BJ (cell line): ENCODE measurements around the gene TUT7. TPM values are rescaled to one million over a fixed set of nuclear protein-coding genes. Genes with fewer than 3 reads are reported as not detected.

Source experiments
- CTCF ChIA-PET: fragments of 350-600 bp; formaldehyde crosslinking; extraction: SDS; loops from one replicate; lab custom pipeline; 2021; ENCODE audit warnings: antibody characterized with exemption, inconsistent platforms; lab: Yijun Ruan, JAX
- POLR2A ChIA-PET: fragments of 300-600 bp; sonication (Branson Sonifier 250); formaldehyde crosslinking; extraction: SDS; loops from one replicate; lab custom pipeline; 2021; ENCODE audit warnings: antibody characterized with exemption; lab: Charles Lee
- DNase-seq: peaks from one replicate; pipeline ENCODE4 v3.0.0-alpha.2; 2011; ENCODE audit warnings: low read depth
- H3K27me3 ChIP-seq: 2 replicates; pipeline ENCODE4 v1.6.0; 2011; ENCODE audit warnings: low read length; ENCODE audit not compliant: control insufficient read depth, insufficient read depth
- H3K36me3 ChIP-seq: 2 replicates; pipeline ENCODE4 v1.5.1; 2011; ENCODE audit warnings: low read length; ENCODE audit not compliant: control insufficient read depth, insufficient read depth
- H3K4me3 ChIP-seq: 2 replicates; pipeline ENCODE4 v1.5.1; 2011; ENCODE audit warnings: low read depth, mild to moderate bottlenecking, control low read depth, low read length
- CTCF ChIP-seq: IDR thresholded peaks from 2 replicates; pipeline ENCODE4 v1.5.1; 2011; ENCODE audit warnings: low read depth, mild to moderate bottlenecking, control low read depth, inconsistent platforms, low read length, moderate library complexity; ENCODE audit not compliant: insufficient read depth
- polyA plus RNA-seq: library from polyadenylated mRNA; depleted of rRNA; stranded (reverse); fragments of >200 nt; gene quantifications from 2 replicates; pipeline ENCODE4 v1.2.3, GENCODE V29; 2011

TUT7 gene
- polyA plus RNA-seq, 1 experiment = 11.5 TPM

DNA sequence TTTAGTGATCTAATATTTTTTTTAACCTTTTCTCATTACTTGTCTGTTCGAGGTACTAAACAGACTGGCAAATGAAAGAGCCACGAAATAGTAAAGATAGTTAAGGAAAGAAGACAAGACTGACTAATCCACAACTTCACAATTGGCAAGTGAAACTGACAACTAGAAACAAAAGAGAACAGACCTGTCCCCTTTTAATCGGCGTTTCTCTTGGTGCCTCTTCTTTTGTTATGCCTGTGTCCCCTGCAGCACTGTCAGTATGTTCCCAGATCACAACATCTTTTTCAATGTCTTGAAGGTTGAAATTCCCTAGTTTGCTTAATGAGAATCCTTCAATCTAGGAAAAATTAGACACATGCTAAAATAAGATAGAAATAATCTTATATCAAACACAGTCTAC is 26.1 kb downstream of the TUT7 start:
- Histone ChIP-seq H3K36me3 (peaks cover 5% of the 10 kb centered on the region; the same call in 1 of the 2 replicates), H3K27me3 (no peaks in the 10 kb centered on the region), H3K4me3 (no peak overlapping the region)
- POLR2A ChIA-PET = no interaction called here
- no peak for TF ChIP-seq CTCF
- DNase-seq = no peak
- CTCF ChIA-PET = no interaction called here

GRCh38 chr9:86326536-86326935 is 27.7 kb downstream of the TUT7 start:
- no peak for TF ChIP-seq CTCF
- ChIA-PET CTCF (no interaction called here), POLR2A (no interaction called here)
- H3K4me3 ChIP-seq = no peak overlapping the region
- no peaks in the 10 kb centered on the region for H3K27me3 ChIP-seq
- H3K36me3 ChIP-seq = peaks cover 6% of the 10 kb centered on the region; the same call in 1 of the 2 replicates
- no peak for DNase-seq

GRCh38 chr9:86324901-86325300 is 29.3 kb downstream of the TUT7 start:
- no peak for DNase-seq
- POLR2A ChIA-PET = interaction anchor here (0.6 kb wide), 1 partner anchor 969 kb away, joined by 3 read pairs; no protein-coding TSS in a partner anchor
- no peak for TF ChIP-seq CTCF
- H3K36me3 ChIP-seq = peaks cover 6% of the 10 kb centered on the region
- CTCF ChIA-PET = interaction anchor here (0.5 to 1.0 kb wide), 3 partner anchors 14 to 1360 kb away, joined by 3 read pairs; no protein-coding TSS in a partner anchor
- no peak overlapping the region for H3K4me3 ChIP-seq
- no peaks in the 10 kb centered on the region for H3K27me3 ChIP-seq

- CTCF ChIA-PET = interaction anchor here (1.0 kb wide), 1 partner anchor 1361 kb away, joined by 3 read pairs; no protein-coding TSS in a partner anchor
- no peak for TF ChIP-seq CTCF
- no peak for DNase-seq
- Histone ChIP-seq H3K27me3 (no peaks in the 10 kb centered on the region), H3K36me3 (peaks cover 6% of the 10 kb centered on the region), H3K4me3 (no peak overlapping the region)
- POLR2A ChIA-PET = interaction anchor here (0.6 to 0.7 kb wide), 2 partner anchors 424 to 970 kb away, joined by 3 read pairs; no protein-coding TSS in a partner anchor
Observed at GRCh38 chr9:86324308-86324707, 29.9 kb downstream of the TUT7 start.

- no peaks in the 10 kb centered on the region for H3K27me3 ChIP-seq
- no peak overlapping the region for H3K4me3 ChIP-seq
- H3K36me3 ChIP-seq = peaks cover 7% of the 10 kb centered on the region
- no peak for TF ChIP-seq CTCF
- peak; percentile 32 for DNase-seq
- POLR2A ChIA-PET = no interaction called here
- CTCF ChIA-PET = interaction anchor here (0.6 to 1.7 kb wide), 2 partner anchors 61 to 82 kb away, joined by 3 to 4 read pairs; no protein-coding TSS in a partner anchor
Observed at GRCh38 chr9:86322973-86323644, 31.1 kb downstream of the TUT7 start.
